Trophoblast cell (in vitro differentiated cells and primary cell): ENCODE data around the gene EARS2.

ENCODE experiments used
- DNase-seq, 2 donors: peaks; one replicate each; pipeline ENCODE4 v3.0.0-alpha.2; 2016
- H2AFZ ChIP-seq: 2 replicates; pipeline ENCODE4 v1.6.1; 2013; ENCODE audit warnings: low read length, moderate library complexity, mild to moderate bottlenecking; ENCODE audit not compliant: insufficient read depth, poor library complexity
- H2AK5ac ChIP-seq: 2 replicates; pipeline ENCODE4 v1.6.1; 2013; ENCODE audit warnings: mild to moderate bottlenecking, low read length
- H2BK120ac ChIP-seq: 2 replicates; pipeline ENCODE4 v1.6.1; 2013; ENCODE audit warnings: low read length, mild to moderate bottlenecking, moderate library complexity; ENCODE audit not compliant: insufficient read depth, poor library complexity
- H2BK12ac ChIP-seq: 2 replicates; pipeline ENCODE4 v1.6.1; 2013; ENCODE audit warnings: mild to moderate bottlenecking, low read length, moderate library complexity
- H2BK5ac ChIP-seq: 2 replicates; pipeline ENCODE4 v1.6.1; 2013; ENCODE audit warnings: low read length, low read depth, moderate library complexity, mild to moderate bottlenecking; ENCODE audit not compliant: poor library complexity
- H3K14ac ChIP-seq: 2 replicates; pipeline ENCODE4 v1.6.1; 2013; ENCODE audit warnings: mild to moderate bottlenecking, low read length
- H3K18ac ChIP-seq: 2 replicates; pipeline ENCODE4 v1.6.1; 2013; ENCODE audit warnings: mild to moderate bottlenecking, low read length
- H3K23ac ChIP-seq: 2 replicates; pipeline ENCODE4 v1.6.1; 2013; ENCODE audit warnings: low read length
- H3K27ac ChIP-seq: 2 replicates; pipeline ENCODE4 v1.5.1; 2013; ENCODE audit warnings: low read depth, mild to moderate bottlenecking, inconsistent platforms, low read length, moderate library complexity
- H3K27me3 ChIP-seq: 2 replicates; pipeline ENCODE4 v1.6.1; 2013; ENCODE audit warnings: inconsistent platforms, mild to moderate bottlenecking, low read length, moderate library complexity; ENCODE audit not compliant: insufficient read depth
- H3K36me3 ChIP-seq, 2 experiments: 1 replicate in 1 of 2; 2 replicates in 1 of 2; pipeline ENCODE4 v1.6.1; 2013; ENCODE audit warnings: low read length in 2 of 2, mild to moderate bottlenecking in 2 of 2, moderate library complexity in 1 of 2; ENCODE audit not compliant: insufficient read depth in 2 of 2, control insufficient read depth in 1 of 2
- H3K4ac ChIP-seq: 2 replicates; pipeline ENCODE4 v1.6.1; 2013; ENCODE audit warnings: low read depth, mild to moderate bottlenecking, low read length, moderate library complexity
- H3K4me1 ChIP-seq, 2 experiments: 1 replicate in 1 of 2; 2 replicates in 1 of 2; pipeline ENCODE4 v1.6.1; 2013; ENCODE audit warnings: low read length in 2 of 2, mild to moderate bottlenecking in 2 of 2, moderate library complexity in 1 of 2; ENCODE audit not compliant: insufficient read depth in 2 of 2, control insufficient read depth in 1 of 2
- H3K4me2 ChIP-seq: 2 replicates; pipeline ENCODE4 v1.6.1; 2013; ENCODE audit warnings: inconsistent platforms, mild to moderate bottlenecking, low read length, moderate library complexity
- H3K4me3 ChIP-seq: 2 replicates; pipeline ENCODE4 v1.5.1; 2013; ENCODE audit warnings: mild to moderate bottlenecking, low read depth, low read length, inconsistent platforms
- H3K79me1 ChIP-seq: one replicate; pipeline ENCODE4 v1.6.1; 2013; ENCODE audit warnings: low read length
- H3K79me2 ChIP-seq: 2 replicates; pipeline ENCODE4 v1.6.1; 2013; ENCODE audit warnings: low read length, mild to moderate bottlenecking; ENCODE audit not compliant: control insufficient read depth, insufficient read depth, poor library complexity
- H3K9ac ChIP-seq: 2 replicates; pipeline ENCODE4 v1.6.1; 2013; ENCODE audit warnings: mild to moderate bottlenecking, low read length
- H3K9me3 ChIP-seq: 2 replicates; pipeline ENCODE4 v1.6.1; 2013; ENCODE audit warnings: low read depth, mild to moderate bottlenecking, control low read depth, inconsistent platforms, low read length; ENCODE audit not compliant: insufficient read depth
- H4K12ac ChIP-seq: 2 replicates; pipeline ENCODE4 v1.6.1; 2013; ENCODE audit warnings: low read depth, mild to moderate bottlenecking, low read length, moderate library complexity
- H4K8ac ChIP-seq: 2 replicates; pipeline ENCODE4 v1.6.1; 2013; ENCODE audit warnings: low read depth, mild to moderate bottlenecking, low read length, moderate library complexity
- H4K91ac ChIP-seq: one replicate; pipeline ENCODE4 v1.6.1; 2013; ENCODE audit warnings: low read depth, mild to moderate bottlenecking, low read length, moderate library complexity
- WGBS: extraction: QIAGEN DNeasy Blood & Tissue Kit; methylation state at CpG from one replicate; pipeline ENCODE4 v1.1.7; 2013; ENCODE audit warnings: missing lambda C conversion rate; ENCODE audit not compliant: insufficient read length, insufficient coverage; ENCODE audit errors: extremely low coverage; 5-methylcytosine and 5-hydroxymethylcytosine counted together

Gene EARS2

DNA sequence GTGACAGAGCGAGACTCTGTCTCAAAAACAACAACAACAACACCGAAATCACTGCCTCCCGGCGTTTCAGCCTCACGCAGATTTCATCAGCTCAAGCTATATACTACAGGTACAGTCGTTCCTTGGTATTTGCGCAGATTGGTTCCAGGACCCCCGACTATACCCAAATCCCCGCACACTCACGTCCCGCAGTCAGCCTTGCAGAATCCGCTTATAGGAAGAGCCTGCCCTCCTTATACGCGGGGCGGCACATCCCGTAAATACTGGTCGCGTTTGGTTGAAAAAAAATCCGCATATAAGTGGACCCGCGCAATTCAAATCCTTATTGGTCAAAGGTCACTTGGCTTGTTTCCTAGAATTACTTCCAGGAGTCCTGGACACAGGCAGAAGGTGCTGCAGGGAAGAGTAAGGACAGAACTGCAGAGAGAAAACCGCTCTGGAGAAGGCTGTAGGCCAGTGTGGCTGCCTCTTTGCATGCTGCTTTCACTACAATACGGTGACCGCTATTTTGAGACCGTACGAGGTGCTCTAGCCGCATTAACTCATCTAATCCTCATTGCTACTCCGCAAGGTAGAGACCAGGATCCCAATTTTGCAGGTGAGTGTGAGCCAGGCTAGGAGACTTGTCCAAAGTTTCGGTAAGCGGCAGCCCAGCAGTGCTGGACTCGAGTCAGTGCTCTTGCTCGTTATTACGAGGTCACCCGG lies 38.2 kb upstream of the EARS2 start:
- no peak overlapping the region for H2BK5ac ChIP-seq
- DNase-seq: peak in 1 of 2 donors; percentile 8
- peak overlapping the region; percentile 78 for H3K14ac ChIP-seq
- peak overlapping the region; percentile 58 for H2AFZ ChIP-seq
- H3K79me2 ChIP-seq: peaks cover 12% of the 10 kb centered on the region
- H3K27ac ChIP-seq: no peak overlapping the region
- H3K9ac ChIP-seq: peak overlapping the region; percentile 96
- H3K79me1 ChIP-seq: peaks cover 4% of the 10 kb centered on the region
- WGBS: no CpG with 5 or more reads among the region's 34 CpGs
- H3K4me1 ChIP-seq: peaks cover 5 to 10% of the 10 kb centered on the region in 2 experiments
- H3K4ac ChIP-seq: peak overlapping the region; percentile 84
- peak overlapping the region; percentile 88 for H3K4me3 ChIP-seq
- H2AK5ac ChIP-seq: peak overlapping the region; percentile 49
- peak overlapping the region; percentile 98 for H4K8ac ChIP-seq
- H2BK120ac ChIP-seq: no peak overlapping the region
- peak overlapping the region; percentile 92 for H3K4me2 ChIP-seq
- peak overlapping the region; percentile 72 for H4K91ac ChIP-seq
- no peaks in the 10 kb centered on the region for H3K9me3 ChIP-seq
- no peak overlapping the region for H2BK12ac ChIP-seq
- H3K27me3 ChIP-seq: no peaks in the 10 kb centered on the region
- no peak overlapping the region for H3K23ac ChIP-seq
- H4K12ac ChIP-seq: peak overlapping the region; percentile 57
- no peak overlapping the region for H3K18ac ChIP-seq
- H3K36me3 ChIP-seq: peaks cover 12 to 26% of the 10 kb centered on the region in 2 experiments

DNA sequence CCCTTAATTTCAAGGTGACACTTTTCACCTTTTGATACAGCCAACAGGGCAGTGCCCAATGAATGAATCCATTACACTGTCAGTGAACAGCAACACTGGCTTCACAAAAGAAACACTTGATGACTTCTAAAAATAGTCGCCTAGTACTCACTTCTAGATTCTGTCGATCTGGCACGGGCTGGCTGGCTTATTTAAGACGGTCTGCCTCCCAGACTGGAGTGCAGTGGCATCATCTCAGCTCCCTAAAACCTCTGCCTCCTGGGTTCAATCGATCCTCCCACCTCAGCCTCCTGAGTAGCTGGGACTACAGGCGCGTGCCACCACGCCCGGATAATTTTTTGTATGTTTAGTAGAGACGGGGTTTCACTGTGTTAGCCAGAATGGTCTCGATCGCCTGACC lies 37.0 kb upstream of the EARS2 start:
- Histone ChIP-seq H3K79me1 (peaks cover 4% of the 10 kb centered on the region), H3K9ac (no peak overlapping the region), H2AK5ac (no peak overlapping the region), H2BK5ac (no peak overlapping the region), H3K9me3 (no peaks in the 10 kb centered on the region), H2BK120ac (no peak overlapping the region), H3K79me2 (peaks cover 12% of the 10 kb centered on the region), H2AFZ (no peak overlapping the region), H3K14ac (no peak overlapping the region), H3K4me1 (peaks cover 5 to 10% of the 10 kb centered on the region in 2 experiments), H3K4me3 (no peak overlapping the region), H3K18ac (no peak overlapping the region), H3K4ac (peak overlapping the region; percentile 64), H4K91ac (no peak overlapping the region), H3K23ac (no peak overlapping the region), H3K4me2 (no peak overlapping the region), H4K12ac (no peak overlapping the region), H2BK12ac (no peak overlapping the region), H4K8ac (no peak overlapping the region), H3K36me3 (peaks cover 19 to 34% of the 10 kb centered on the region in 2 experiments), H3K27me3 (no peaks in the 10 kb centered on the region), H3K27ac (no peak overlapping the region)
- no peak for DNase-seq
- no CpG with 5 or more reads among the region's 12 CpGs for WGBS

DNA sequence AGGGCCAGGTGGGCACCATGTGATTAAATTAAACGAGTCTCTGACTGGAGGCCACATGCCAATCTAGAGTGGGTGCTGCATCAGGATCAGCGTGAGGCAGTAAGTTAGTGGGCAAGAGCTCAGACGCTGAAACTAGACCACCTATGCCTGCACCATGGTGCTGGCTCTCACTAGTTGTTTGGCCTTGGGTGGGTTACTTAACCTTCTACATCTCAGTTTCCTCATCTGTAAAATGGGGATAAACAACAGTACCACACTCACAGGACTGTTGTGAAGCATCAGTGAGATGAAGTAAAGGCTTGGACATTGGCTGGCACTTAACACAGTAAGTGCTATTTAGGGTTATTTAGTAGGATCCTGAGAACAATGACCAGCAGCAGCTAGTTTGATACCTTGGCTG lies 33.0 kb upstream of the EARS2 start:
- WGBS: no CpG with 5 or more reads among the region's 3 CpGs
- Histone ChIP-seq H2BK5ac (no peak overlapping the region), H3K4me1 (peaks cover 2 to 7% of the 10 kb centered on the region in 2 experiments)

DNA sequence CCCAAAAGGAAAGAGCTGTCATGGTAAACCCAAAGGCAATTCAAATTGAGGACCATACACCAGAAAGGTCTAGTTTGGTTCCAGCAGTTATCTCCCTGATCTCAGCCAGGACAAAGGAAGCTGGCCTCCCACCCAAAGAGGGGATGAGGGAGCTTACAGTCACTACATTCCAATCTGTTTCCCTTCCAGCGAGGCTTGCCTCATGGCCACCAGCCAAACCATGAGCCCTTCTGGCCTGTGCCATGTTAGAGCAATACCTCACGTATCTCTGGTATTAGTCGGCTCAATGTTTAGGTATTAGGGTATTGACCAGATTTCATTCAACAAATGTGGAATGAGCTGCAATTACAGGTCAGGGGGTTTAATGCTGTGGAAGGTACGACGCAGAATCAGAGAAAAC lies 30.6 kb upstream of the EARS2 start:
- no peaks in the 10 kb centered on the region for H3K4me1 ChIP-seq
- H4K12ac ChIP-seq: no peak overlapping the region
- H2BK12ac ChIP-seq: no peak overlapping the region
- H2AK5ac ChIP-seq: no peak overlapping the region
- H3K9ac ChIP-seq: no peak overlapping the region
- no peaks in the 10 kb centered on the region for H3K79me1 ChIP-seq
- peaks cover 39 to 65% of the 10 kb centered on the region in 2 experiments for H3K36me3 ChIP-seq
- no peak for DNase-seq
- WGBS: no CpG with 5 or more reads among the region's 5 CpGs
- H3K79me2 ChIP-seq: no peaks in the 10 kb centered on the region
- no peak overlapping the region for H2AFZ ChIP-seq
- H2BK5ac ChIP-seq: no peak overlapping the region
- no peak overlapping the region for H3K18ac ChIP-seq
- H4K8ac ChIP-seq: no peak overlapping the region
- H2BK120ac ChIP-seq: no peak overlapping the region
- H3K9me3 ChIP-seq: no peaks in the 10 kb centered on the region
- H3K4me3 ChIP-seq: no peak overlapping the region
- no peak overlapping the region for H3K4ac ChIP-seq
- no peaks in the 10 kb centered on the region for H3K27me3 ChIP-seq
- no peak overlapping the region for H3K27ac ChIP-seq
- H3K14ac ChIP-seq: no peak overlapping the region
- H3K23ac ChIP-seq: no peak overlapping the region
- H4K91ac ChIP-seq: no peak overlapping the region
- no peak overlapping the region for H3K4me2 ChIP-seq

More for the DNA sequence above, 33.0 kb upstream of the EARS2 start:
- Histone ChIP-seq H3K4me2 (no peak overlapping the region), H3K27me3 (no peaks in the 10 kb centered on the region), H3K9me3 (no peaks in the 10 kb centered on the region), H3K27ac (no peak overlapping the region), H3K79me1 (no peaks in the 10 kb centered on the region), H3K79me2 (peaks cover 4% of the 10 kb centered on the region), H2BK120ac (no peak overlapping the region), H2AFZ (no peak overlapping the region), H4K8ac (no peak overlapping the region), H2AK5ac (no peak overlapping the region), H2BK12ac (no peak overlapping the region), H3K18ac (no peak overlapping the region), H3K36me3 (peaks cover 36 to 59% of the 10 kb centered on the region in 2 experiments), H3K23ac (no peak overlapping the region), H4K12ac (no peak overlapping the region), H4K91ac (no peak overlapping the region), H3K4me3 (no peak overlapping the region), H3K4ac (no peak overlapping the region), H3K9ac (no peak overlapping the region), H3K14ac (no peak overlapping the region)
- no peak for DNase-seq
